UCSD-AML1 (cell line): ENCODE data around the gene NXF3.
"Not testable (repeated sequence)": the region's sequence is repeated elsewhere in the genome, so short reads cannot be mapped to it uniquely, and the experiment has no call there.

Source experiments
- DNase-seq: peaks from one replicate; lab custom pipeline; 2025; ENCODE audit not compliant: unreplicated experiment; lab: John Stamatoyannopoulos, UW

Gene NXF3

GRCh38 chrX:103092942-103093341 lies at the start of gene NXF3:
Gene NXF3, minus strand, starts transcription at chrX:103093143. Its CDS starts 120 bp downstream, at chrX:103093023.
- no peak for DNase-seq

DNA sequence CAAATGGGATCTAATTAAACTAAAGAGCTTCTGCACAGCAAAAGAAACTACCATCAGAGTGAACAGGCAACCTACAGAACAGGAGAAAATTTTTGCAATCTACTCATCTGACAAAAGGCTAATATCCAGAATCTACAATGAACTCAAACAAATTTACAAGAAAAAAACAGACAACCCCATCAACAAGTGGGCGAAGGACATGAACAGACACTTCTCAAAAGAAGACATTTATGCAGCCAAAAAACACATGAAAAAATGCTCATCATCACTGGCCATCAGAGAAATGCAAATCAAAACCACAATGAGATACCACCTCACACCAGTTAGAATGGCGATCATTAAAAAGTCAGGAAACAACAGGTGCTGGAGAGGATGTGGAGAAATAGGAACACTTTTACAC lies 43.6 kb upstream of the NXF3 start:
- DNase-seq = not testable (repeated sequence)

GRCh38 chrX:103124284-103124683 lies 31.3 kb upstream of the NXF3 start:
- no peak for DNase-seq

DNA sequence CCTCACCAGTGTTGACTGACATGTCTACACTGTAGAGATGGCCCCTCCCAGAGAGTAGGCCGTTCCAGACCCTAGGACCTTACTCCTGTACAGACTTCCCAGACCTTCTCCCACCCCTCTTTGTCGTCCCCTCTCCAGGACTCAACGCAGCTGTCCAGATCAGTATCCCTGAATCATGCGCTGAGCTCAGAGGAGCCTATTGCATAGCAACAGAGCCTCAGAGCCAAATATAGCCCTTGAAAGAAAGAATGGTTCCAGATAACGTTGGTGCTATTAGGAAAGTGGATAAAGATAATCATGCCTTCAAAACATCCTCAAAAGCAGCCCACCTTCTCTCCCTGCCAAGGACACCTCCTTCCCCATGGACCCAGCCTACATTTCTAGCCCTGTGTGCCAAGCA lies 27.8 kb upstream of the NXF3 start:
- DNase-seq = no peak

- not testable (repeated sequence) for DNase-seq
Observed at GRCh38 chrX:103116970-103117369, 24.0 kb upstream of the NXF3 start.

- DNase-seq = not testable (repeated sequence)
Observed at GRCh38 chrX:103109497-103109896, 16.6 kb upstream of the NXF3 start.

DNA sequence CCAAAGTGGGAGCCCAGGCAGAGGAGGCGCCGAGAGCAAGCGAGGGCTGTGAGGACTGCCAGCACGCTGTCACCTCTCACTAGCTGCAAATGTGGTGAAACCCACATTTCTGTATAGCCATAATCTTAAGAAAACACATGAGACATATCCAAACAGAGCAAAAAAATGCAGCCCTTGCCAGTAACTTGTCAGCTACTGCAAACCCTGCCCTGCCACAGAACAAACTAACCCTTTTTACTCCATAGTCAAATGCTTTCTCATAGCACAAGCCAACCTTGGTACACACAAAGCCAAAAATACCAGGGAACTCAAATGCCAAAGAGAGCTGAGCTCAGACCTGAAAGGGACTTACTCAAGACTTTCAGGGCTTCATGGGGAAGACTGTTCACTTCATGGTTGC lies 14.9 kb upstream of the NXF3 start:
- no peak for DNase-seq

GRCh38 chrX:103107227-103107737 lies 14.3 kb upstream of the NXF3 start:
- not testable (repeated sequence) for DNase-seq

DNA sequence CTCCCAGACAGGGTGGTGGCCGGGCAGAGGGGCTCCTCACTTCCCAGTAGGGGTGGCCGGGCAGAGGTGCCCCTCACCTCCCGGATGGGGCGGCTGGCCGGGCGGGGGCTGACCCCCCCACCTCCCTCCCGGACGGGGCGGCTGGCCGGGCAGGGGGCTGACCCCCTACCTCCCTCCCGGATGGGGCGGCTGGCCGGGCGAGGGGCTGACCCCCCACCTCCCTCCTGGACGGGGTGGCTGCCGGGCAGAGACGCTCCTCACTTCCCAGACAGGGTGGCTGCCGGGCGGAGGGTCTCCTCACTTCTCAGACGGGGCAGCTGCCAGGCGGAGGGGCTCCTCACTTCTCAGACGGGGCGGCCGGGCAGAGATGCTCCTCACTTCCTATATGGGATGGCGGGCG lies 11.4 kb upstream of the NXF3 start:
- DNase-seq = not testable (repeated sequence)

- DNase-seq = not testable (repeated sequence)
Observed at GRCh38 chrX:103103866-103104265, 10.9 kb upstream of the NXF3 start.

DNA sequence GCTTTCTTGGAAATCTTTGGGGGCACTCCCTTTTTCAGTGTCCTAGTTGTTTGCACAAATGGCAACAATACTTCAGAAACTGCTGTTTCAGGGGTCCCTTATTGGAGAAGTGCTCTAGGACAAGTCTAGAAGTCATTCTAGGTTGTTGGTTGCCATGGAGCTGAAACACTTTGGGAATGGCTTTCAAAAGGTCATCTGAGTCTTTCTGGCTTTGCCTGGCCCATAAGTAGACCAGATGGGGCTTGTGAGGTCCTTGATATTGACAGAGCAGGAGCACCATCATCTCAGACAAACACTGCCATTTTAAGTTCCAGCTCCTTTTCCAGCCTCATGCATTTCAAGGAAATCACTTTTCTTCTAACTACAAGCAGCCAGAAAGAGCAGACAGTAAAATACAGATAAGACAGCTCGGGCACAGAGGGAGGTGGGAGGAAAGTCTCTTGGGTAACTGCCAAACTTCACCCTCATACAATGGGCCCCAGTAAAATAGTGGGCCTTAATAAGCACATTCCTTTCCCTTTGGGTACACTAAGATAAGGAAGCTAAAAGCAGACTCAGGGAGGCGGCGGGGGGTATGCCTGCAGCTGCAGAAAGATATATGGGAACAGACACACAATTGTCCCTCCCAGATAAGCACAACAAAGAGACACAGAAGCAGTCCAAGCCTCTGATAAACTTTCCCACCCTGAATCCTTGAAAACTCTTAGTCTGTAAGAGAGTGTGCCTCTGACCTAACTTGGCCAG lies 8.5 kb upstream of the NXF3 start:
- no peak for DNase-seq

DNA sequence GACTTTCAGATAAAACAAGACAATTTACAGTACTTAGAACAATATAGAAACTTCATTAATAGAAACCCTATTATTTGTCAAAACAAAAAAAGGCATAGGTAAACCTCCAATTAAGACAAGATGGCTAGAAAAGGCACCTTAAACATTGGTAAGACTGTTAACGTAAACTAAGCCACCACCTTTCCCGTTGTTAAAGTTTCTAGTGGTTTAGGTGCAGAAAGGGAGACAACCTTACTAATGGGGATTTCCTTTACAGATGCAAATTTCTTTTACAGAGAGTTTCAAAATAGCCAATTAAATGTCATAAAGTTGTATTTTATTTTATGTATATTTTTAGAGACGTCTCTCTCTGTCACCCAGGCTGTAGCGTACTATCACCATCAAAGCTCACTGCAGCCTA lies 7.5 kb upstream of the NXF3 start:
- DNase-seq = no peak

DNA sequence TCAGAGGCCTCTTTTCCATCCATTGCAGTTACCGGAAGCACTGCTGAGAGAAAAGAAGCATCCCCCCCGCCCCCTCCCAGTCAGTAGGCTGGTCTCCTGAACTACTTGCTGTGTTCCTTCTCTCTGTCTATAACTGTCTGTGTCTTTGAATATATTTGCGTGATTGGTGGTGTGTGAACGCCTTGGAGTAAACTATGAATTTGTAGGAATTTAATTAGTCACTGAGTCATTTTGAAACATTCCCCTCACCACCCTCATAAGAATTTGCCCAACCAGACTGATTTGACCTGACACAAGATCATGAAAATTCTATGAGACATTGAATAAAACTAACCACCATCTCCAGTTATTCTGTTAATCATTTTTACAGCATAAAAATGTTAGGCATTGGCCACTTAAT lies 6.7 kb upstream of the NXF3 start:
- no peak for DNase-seq

GRCh38 chrX:103098488-103098887 lies 5.5 kb upstream of the NXF3 start:
- DNase-seq = no peak

DNA sequence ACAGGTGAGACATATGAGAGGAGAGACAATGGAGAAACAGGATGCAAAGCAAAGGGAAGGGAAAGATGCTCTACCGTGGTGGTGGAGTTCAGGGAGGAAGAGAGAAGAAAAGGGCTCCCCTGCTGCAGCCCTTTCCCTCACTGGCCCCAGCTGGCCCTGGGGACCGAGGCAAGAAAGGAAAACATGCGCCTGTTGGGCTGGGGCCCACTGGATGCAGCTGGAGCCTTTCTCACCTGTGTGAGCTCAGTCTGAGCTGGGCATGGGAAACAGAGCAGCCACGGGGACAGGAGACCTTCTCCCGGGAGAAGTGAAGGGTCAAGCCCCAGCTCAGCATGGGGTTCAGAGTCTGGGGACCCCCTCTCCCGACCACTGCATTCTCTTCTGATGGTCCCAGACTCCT lies 11.9 kb downstream of the NXF3 start:
- no peak for DNase-seq

DNA sequence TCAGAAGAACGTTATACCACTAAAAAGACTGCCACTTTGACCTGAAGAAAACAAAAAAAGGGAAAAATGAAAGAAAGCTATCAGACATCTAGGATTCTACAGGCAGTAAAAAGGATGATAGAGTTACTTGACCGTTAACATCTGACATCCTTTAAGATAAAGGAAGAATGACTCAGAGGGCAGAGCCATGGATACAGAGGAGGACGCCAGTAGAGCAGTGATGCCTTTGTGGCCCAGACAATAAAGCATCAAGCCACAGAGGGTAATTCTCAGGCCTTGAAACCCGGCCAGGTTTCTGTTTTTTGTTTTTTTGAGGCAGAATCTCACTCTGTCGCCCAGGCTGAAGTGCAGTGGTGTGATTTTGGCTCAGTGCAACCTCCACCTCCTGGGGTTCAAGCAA lies 19.5 kb downstream of the NXF3 start:
- no peak for DNase-seq

DNA sequence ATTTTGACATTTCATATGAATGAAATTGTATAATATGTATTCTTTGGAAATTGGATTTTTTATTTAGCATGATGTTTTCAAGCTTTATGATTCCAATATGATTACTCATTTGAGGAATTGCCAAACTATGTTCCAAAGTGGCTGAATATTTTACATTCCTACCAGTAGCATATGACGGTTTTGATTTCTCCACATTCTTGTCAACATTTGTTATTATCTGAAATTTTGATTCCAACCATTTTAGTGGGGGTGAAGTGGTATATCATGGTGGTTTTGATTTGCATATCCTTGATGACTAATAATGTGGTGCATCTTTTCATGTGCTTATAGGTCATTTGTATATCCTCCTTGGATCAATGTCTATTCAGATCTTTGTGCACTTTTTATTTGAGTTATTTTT lies 26.3 kb downstream of the NXF3 start:
- no peak for DNase-seq

GRCh38 chrX:103063918-103064434 lies 29.0 kb downstream of the NXF3 start, which contains the start of gene BEX1:
Gene BEX1, minus strand, starts transcription at chrX:103064171. Its CDS starts 897 bp downstream, at chrX:103063274.
- DNase-seq = no peak

DNA sequence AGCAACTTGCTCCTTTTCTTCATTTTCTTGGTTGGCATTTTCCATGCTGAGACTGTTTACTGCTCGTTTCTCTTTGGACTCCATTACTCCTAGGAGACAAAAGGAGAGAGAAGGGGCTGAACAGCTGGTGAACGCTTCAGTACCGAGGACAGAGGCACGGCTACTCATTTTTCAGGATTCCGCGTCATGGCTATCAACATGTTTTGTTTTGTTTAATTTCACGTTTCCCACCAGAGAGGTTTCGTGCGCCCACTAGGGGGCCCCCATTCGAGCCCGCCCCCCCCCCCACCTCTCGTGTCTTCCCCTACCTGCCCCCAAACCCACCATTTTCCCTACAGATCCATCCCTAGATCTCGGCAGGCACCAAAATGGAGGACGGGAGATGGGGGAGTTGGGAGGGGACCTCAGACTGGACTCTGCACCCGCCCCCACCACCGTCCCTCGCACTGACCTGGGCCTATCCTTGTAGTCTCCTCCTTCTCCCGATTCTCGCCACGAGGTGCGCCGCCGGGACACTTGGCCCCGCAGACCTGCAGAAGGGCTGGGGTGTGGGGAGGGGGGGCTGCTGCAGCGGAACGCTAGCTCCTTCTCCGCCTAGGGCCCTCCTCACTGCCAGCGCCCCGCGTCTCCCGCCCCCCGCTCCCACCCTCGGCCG lies 29.6 kb downstream of the NXF3 start:
- no peak for DNase-seq

DNA sequence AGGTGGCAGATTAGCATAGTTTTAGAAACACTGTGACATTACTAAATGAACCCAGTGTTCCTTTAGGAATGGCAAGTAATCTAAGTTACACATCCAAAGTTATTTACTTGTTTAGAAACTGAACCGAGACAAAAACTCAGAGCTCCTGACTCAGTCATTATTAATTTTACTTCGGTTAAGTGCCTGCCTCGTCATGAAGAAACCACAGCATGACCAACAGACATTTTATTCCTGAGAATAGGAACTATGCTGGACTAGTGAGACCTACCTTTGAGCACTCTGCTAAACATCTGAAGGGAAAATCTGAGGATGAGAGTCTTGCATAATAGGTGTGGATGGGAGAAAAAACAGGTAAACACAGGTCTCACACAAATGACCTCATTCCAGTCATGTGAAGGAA lies 31.5 kb downstream of the NXF3 start:
- DNase-seq = no peak

- no peak for DNase-seq
Observed at GRCh38 chrX:103056902-103057301, 36.0 kb downstream of the NXF3 start.

DNA sequence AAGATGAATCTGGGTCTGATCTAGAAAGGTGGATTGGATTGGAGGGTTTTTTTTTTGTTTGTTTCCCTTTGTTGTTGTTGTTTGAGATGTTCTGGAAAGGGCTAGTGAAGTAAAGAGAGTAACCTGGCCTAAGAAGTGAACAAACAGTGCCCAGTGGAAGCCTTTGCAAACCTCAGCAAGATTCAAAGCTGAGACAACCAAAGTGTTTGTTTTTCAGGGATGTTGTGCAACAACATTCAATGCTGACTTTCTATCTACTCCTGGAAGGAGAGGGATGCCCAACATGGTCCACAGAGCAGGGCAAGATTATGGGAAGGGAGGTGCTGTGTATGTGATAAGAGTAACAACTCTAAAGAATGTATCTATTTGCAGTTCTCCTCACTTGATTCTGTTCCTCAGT lies 40.3 kb downstream of the NXF3 start:
- DNase-seq = no peak
